ENCODE results near the gene PNMA8A. TPM values are rescaled to one million over a fixed set of nuclear protein-coding genes. Genes with fewer than 3 reads are reported as not detected.
A peak's percentile ranks its signal among the peaks of the same experiment; 100 is the strongest.

Gene PNMA8A
- total and polyA plus RNA-seq, 2 of the 13 experiments (the other 11 are each of a cell fraction or from before 2014, with no cell fraction given), result 0.13 to 0.51 TPM

DNA sequence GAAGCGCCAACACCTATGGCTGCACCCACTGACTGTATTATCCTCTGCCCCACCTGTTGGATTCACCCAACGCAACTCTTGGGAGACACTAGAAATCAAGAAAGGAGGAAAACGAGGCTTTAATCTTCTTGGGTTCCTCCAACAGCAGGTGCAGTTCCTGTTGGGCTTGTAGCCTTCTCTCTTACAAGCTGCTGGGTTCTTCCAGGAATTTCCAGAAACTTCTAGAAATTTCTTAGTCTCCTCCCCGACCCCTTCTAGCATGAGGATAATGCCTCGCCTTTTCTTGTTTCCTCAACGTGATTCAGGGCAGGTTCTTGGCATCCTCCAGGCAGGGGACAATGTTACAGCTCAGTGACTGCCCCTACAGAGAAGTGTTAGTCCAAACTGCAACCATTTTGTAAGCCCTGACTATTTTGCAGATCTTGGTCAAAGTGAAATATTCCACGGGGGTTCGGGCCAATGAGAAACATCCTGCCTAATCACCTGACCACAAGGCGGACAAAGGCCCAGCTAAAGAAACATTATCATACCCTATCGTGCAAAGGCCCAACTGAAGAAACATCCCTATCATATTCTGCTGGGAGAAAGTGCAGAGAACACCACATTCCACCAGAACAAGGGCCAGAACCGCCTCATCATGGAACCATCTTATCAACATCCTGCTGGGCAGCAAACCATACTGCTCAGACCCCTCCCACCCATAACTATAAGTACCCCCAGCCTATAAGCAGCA, 614 bp upstream of the PNMA8A start:
- H3K36me3 ChIP-seq (replicated peaks in 1 of 2; ENCODE audit: control insufficient read depth in 1 of 2, insufficient read depth in 2 of 2, low read length in 2 of 2), result no peaks in the 10 kb centered on the region
- H3K79me2 ChIP-seq (ENCODE audit: insufficient read depth, low read length), result no peaks in the 10 kb centered on the region
- DNase-seq (ENCODE audit: low spot score), result no peak
- in situ Hi-C loops (cut with HindIII; ENCODE audit: extremely low pct_ligation_motif_present, low pct_unique_long_range_greater_than_20kb), result no loop called here
- no peak overlapping the region for H2AFZ ChIP-seq (ENCODE audit: low read length)
- H3K9me3 ChIP-seq (ENCODE audit: low read length), result no peaks in the 10 kb centered on the region
- H4K20me1 ChIP-seq (ENCODE audit: insufficient read depth, low read length), result no peaks in the 10 kb centered on the region
- WGBS (ENCODE audit: low lambda C conversion rate), result 51% methylated on average over 11 of the region's 11 CpGs
- CTCF ChIA-PET (ENCODE audit: low intra/inter-chr PET ratio, low total read pairs), result no interaction called here
- intact Hi-C loops (cut with micrococcal nuclease; ENCODE audit: unreplicated experiment), result no loop called here
- no peak for ATAC-seq
- TF ChIP-seq ZNF841 (CRISPR knock-in tag; IDR thresholded peaks at IDR 0.05; ENCODE audit: borderline replicate concordance) (no peak), PHF20 (CRISPR knock-in tag; IDR thresholded peaks at IDR 0.05) (no peak), RBAK (CRISPR knock-in tag; IDR thresholded peaks at IDR 0.05) (no peak), ZNF3 (CRISPR knock-in tag; IDR thresholded peaks at IDR 0.05) (no peak)
- TF ChIP-seq, protein P1, sequence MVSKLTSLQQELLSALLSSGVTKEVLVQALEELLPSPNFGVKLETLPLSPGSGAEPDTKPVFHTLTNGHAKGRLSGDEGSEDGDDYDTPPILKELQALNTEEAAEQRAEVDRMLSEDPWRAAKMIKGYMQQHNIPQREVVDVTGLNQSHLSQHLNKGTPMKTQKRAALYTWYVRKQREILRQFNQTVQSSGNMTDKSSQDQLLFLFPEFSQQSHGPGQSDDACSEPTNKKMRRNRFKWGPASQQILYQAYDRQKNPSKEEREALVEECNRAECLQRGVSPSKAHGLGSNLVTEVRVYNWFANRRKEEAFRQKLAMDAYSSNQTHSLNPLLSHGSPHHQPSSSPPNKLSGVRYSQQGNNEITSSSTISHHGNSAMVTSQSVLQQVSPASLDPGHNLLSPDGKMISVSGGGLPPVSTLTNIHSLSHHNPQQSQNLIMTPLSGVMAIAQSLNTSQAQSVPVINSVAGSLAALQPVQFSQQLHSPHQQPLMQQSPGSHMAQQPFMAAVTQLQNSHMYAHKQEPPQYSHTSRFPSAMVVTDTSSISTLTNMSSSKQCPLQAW (CRISPR knock-in tag; IDR thresholded peaks at IDR 0.05), result no peak
- TF ChIP-seq, protein P2, sequence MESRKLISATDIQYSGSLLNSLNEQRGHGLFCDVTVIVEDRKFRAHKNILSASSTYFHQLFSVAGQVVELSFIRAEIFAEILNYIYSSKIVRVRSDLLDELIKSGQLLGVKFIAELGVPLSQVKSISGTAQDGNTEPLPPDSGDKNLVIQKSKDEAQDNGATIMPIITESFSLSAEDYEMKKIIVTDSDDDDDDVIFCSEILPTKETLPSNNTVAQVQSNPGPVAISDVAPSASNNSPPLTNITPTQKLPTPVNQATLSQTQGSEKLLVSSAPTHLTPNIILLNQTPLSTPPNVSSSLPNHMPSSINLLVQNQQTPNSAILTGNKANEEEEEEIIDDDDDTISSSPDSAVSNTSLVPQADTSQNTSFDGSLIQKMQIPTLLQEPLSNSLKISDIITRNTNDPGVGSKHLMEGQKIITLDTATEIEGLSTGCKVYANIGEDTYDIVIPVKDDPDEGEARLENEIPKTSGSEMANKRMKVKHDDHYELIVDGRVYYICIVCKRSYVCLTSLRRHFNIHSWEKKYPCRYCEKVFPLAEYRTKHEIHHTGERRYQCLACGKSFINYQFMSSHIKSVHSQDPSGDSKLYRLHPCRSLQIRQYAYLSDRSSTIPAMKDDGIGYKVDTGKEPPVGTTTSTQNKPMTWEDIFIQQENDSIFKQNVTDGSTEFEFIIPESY (CRISPR knock-in tag; IDR thresholded peaks at IDR 0.05), result no peak
- H3K4me3 ChIP-seq (replicated peaks in 1 of 3; ENCODE audit: insufficient read depth in 1 of 3, low read depth in 2 of 3, low read length in 3 of 3), result peak overlapping the region in 1 of 3 experiments; percentile 40; a peak in 1 of 6 replicates
- H3K27me3 ChIP-seq (ENCODE audit: control insufficient read depth in 1 of 2, insufficient read depth in 2 of 2, low read length in 2 of 2), result peaks cover 2 to 19% of the 10 kb centered on the region in 2 experiments; a peak in 3 of 5 replicates
- no peak overlapping the region for H3K9ac ChIP-seq (ENCODE audit: insufficient read depth, low read depth, low read length)
- POLR2A ChIA-PET, result no interaction called here
- no TSS peak for BruUV-seq (replicated peaks)
- no peak for FAIRE-seq
- no peak overlapping the region for H3K27ac ChIP-seq (ENCODE audit: extremely low read length, insufficient read depth, low read length)
- peaks cover 27% of the 10 kb centered on the region for H3K4me1 ChIP-seq (ENCODE audit: insufficient read depth, low read length)
- H3K4me2 ChIP-seq (ENCODE audit: low read depth, low read length), result peak overlapping the region; percentile 68; the same call in 1 of the 2 replicates

Data from HepG2 (cell line).